PC-9 (cell line): ENCODE data around the gene CT45A7.
"Not testable (repeated sequence)": the region's sequence is repeated elsewhere in the genome, so short reads cannot be mapped to it uniquely, and the experiment has no call there.

Experiments
- EZH2 ChIP-seq: fragments of 200-600 bp; sonication (generic); IDR thresholded peaks from 2 replicates; pipeline ENCODE4 v1.8.0; 2017; ENCODE audit warnings: antibody characterized with exemption, low read depth
- TF ChIP-seq, protein P1 (sequence below): fragments of 200-600 bp; sonication (generic); conservative IDR thresholded peaks from 2 replicates; pipeline ENCODE4 v1.6.1; 2017; ENCODE audit warnings: mixed run types, antibody characterized with exemption, mild to moderate bottlenecking, moderate library complexity

- TF ChIP-seq, protein P1, sequence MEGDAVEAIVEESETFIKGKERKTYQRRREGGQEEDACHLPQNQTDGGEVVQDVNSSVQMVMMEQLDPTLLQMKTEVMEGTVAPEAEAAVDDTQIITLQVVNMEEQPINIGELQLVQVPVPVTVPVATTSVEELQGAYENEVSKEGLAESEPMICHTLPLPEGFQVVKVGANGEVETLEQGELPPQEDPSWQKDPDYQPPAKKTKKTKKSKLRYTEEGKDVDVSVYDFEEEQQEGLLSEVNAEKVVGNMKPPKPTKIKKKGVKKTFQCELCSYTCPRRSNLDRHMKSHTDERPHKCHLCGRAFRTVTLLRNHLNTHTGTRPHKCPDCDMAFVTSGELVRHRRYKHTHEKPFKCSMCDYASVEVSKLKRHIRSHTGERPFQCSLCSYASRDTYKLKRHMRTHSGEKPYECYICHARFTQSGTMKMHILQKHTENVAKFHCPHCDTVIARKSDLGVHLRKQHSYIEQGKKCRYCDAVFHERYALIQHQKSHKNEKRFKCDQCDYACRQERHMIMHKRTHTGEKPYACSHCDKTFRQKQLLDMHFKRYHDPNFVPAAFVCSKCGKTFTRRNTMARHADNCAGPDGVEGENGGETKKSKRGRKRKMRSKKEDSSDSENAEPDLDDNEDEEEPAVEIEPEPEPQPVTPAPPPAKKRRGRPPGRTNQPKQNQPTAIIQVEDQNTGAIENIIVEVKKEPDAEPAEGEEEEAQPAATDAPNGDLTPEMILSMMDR, result not testable (repeated sequence)
- TF ChIP-seq EZH2, result not testable (repeated sequence)
Measured at GRCh38 chrX:135785403-135785802, 51.7 kb downstream of the CT45A7 start, which contains the start of gene CT45A5.
